Uterine smooth muscle cell (primary cell): ENCODE measurements around the gene MGLL. TPM values are rescaled to one million over a fixed set of nuclear protein-coding genes. Genes with fewer than 3 reads are reported as not detected.

Experiments used
- total RNA-seq: library from RNA; depleted of rRNA; stranded (reverse); fragments of >200 nt; gene quantifications from 2 replicates; pipeline ENCODE4 v1.2.3, GENCODE V29; 2014

The MGLL gene
- total RNA-seq, result 25.1 and 38.6 TPM in 2 replicates

GRCh38 chr3:127822041-127822681 is at the start of gene MGLL:
TSS of gene MGLL (minus strand) at chr3:127822515. CDS start at chr3:127822318, 197 bp downstream.

GRCh38 chr3:127672429-127673190 is 149.7 kb downstream of the MGLL start, which contains the start of gene ABTB1:
TSS of gene ABTB1 (plus strand) at chr3:127672952. CDS start at chr3:127673026, 74 bp downstream.

Other genes starting within 250 kb of the MGLL start
- gene TPRA1, start 231.8 kb downstream of the MGLL start, total RNA-seq, result 34.2 and 54.5 TPM in 2 replicates
- gene MCM2, start 224.1 kb downstream of the MGLL start, total RNA-seq, result 56.2 and 160 TPM in 2 replicates
- gene PODXL2, start 193.3 kb downstream of the MGLL start, total RNA-seq, result 1.8 and 2.0 TPM in 2 replicates
- gene ABTB1, start 149.6 kb downstream of the MGLL start, total RNA-seq, result 8.4 and 11.7 TPM in 2 replicates
- not detected in 2 replicates for gene KBTBD12, start 92.7 kb upstream of the MGLL start, total RNA-seq
- 363 and 403 TPM in 2 replicates for gene SEC61A1, start 229.9 kb upstream of the MGLL start, total RNA-seq